H9 (cell line): ENCODE measurements around the gene ITK. TPM values are rescaled to one million over a fixed set of nuclear protein-coding genes. Genes with fewer than 3 reads are reported as not detected.

ENCODE experiments used
- DNase-seq: peaks from one replicate; pipeline ENCODE4 v3.0.0-alpha.2; 2017
- H2AFZ ChIP-seq: one replicate; pipeline ENCODE4 v1.6.1; 2013; ENCODE audit warnings: mild to moderate bottlenecking, low read length, control low read depth, moderate library complexity
- H2AK5ac ChIP-seq: 2 replicates; pipeline ENCODE4 v1.6.1; 2013; ENCODE audit warnings: low read length, control low read depth, mixed read lengths; ENCODE audit not compliant: insufficient read length
- H2BK120ac ChIP-seq: one replicate; pipeline ENCODE4 v1.6.1; 2013; ENCODE audit warnings: low read depth, mild to moderate bottlenecking, low read length, control low read depth, inconsistent platforms; ENCODE audit not compliant: poor library complexity, severe bottlenecking
- H2BK12ac ChIP-seq: 2 replicates; pipeline ENCODE4 v1.6.1; 2013; ENCODE audit warnings: low read length, control low read depth, mixed read lengths, low read depth; ENCODE audit not compliant: insufficient read length
- H2BK15ac ChIP-seq: 2 replicates; pipeline ENCODE4 v1.6.1; 2013; ENCODE audit warnings: low read depth, low read length, control low read depth
- H2BK20ac ChIP-seq: one replicate; pipeline ENCODE4 v1.6.1; 2013; ENCODE audit warnings: low read depth, mild to moderate bottlenecking, low read length, control low read depth, inconsistent platforms; ENCODE audit not compliant: poor library complexity, severe bottlenecking
- H2BK5ac ChIP-seq: 2 replicates; pipeline ENCODE4 v1.6.1; 2013; ENCODE audit warnings: low read length, control low read depth, mixed read lengths; ENCODE audit not compliant: insufficient read length
- H3K14ac ChIP-seq: 2 replicates; pipeline ENCODE4 v1.6.1; 2013; ENCODE audit warnings: low read length, control low read depth; ENCODE audit not compliant: insufficient read depth
- H3K18ac ChIP-seq: 2 replicates; pipeline ENCODE4 v1.6.1; 2013; ENCODE audit warnings: low read depth, mild to moderate bottlenecking, mixed read lengths, low read length, control low read depth; ENCODE audit not compliant: insufficient read length
- H3K23ac ChIP-seq: 2 replicates; pipeline ENCODE4 v1.6.1; 2013; ENCODE audit warnings: low read length, control low read depth, mixed read lengths, low read depth; ENCODE audit not compliant: insufficient read length
- H3K23me2 ChIP-seq: 2 replicates; pipeline ENCODE4 v1.6.1; 2013; ENCODE audit warnings: low read depth, mild to moderate bottlenecking, mixed read lengths, low read length, control low read depth; ENCODE audit not compliant: insufficient read length, poor library complexity, severe bottlenecking
- H3K27ac ChIP-seq: 2 replicates; pipeline ENCODE4 v1.5.1; 2013; ENCODE audit warnings: low read length, control low read depth, mixed read lengths, low read depth; ENCODE audit not compliant: insufficient read length
- H3K27me3 ChIP-seq: 2 replicates; pipeline ENCODE4 v1.6.1; 2013; ENCODE audit warnings: low read length, control low read depth, inconsistent platforms; ENCODE audit not compliant: insufficient read depth
- H3K4ac ChIP-seq: 2 replicates; pipeline ENCODE4 v1.6.1; 2013; ENCODE audit warnings: low read depth, mild to moderate bottlenecking, control low read depth, inconsistent platforms, low read length, moderate library complexity
- H3K4me1 ChIP-seq: 2 replicates; pipeline ENCODE4 v1.6.1; 2013; ENCODE audit warnings: low read length, control low read depth, inconsistent platforms; ENCODE audit not compliant: insufficient read depth
- H3K4me2 ChIP-seq: 2 replicates; pipeline ENCODE4 v1.6.1; 2013; ENCODE audit warnings: low read length, control low read depth, mixed read lengths; ENCODE audit not compliant: insufficient read length, insufficient read depth
- H3K56ac ChIP-seq: 2 replicates; pipeline ENCODE4 v1.6.1; 2013; ENCODE audit warnings: low read depth, mild to moderate bottlenecking, mixed read lengths, low read length, control low read depth; ENCODE audit not compliant: insufficient read length
- H3K79me1 ChIP-seq: 2 replicates; pipeline ENCODE4 v1.6.1; 2013; ENCODE audit warnings: low read depth, mild to moderate bottlenecking, moderate library complexity, low read length, control low read depth, inconsistent platforms; ENCODE audit not compliant: insufficient read depth, poor library complexity, severe bottlenecking
- H3K79me2 ChIP-seq: 2 replicates; pipeline ENCODE4 v1.6.1; 2013; ENCODE audit warnings: low read length, control low read depth, inconsistent platforms; ENCODE audit not compliant: insufficient read depth
- H3K9ac ChIP-seq: 2 replicates; pipeline ENCODE4 v1.6.1; 2013; ENCODE audit warnings: low read length, control low read depth, mixed read lengths; ENCODE audit not compliant: insufficient read length; ENCODE audit errors: extremely low read depth
- H3K9me3 ChIP-seq: one replicate; pipeline ENCODE4 v1.6.1; 2013; ENCODE audit warnings: low read depth, low read length, inconsistent platforms; ENCODE audit not compliant: control insufficient read depth
- H3T11ph ChIP-seq: one replicate; pipeline ENCODE4 v1.6.1; 2013; ENCODE audit warnings: mild to moderate bottlenecking, low read length, control low read depth, inconsistent platforms
- H4K20me1 ChIP-seq: one replicate; pipeline ENCODE4 v1.6.1; 2013; ENCODE audit not compliant: control insufficient read depth, insufficient read length, insufficient read depth
- H4K5ac ChIP-seq: 2 replicates; pipeline ENCODE4 v1.6.1; 2013; ENCODE audit warnings: low read depth, mild to moderate bottlenecking, mixed read lengths, low read length, control low read depth; ENCODE audit not compliant: insufficient read length
- H4K8ac ChIP-seq: replicated peaks from 2 replicates; pipeline ENCODE4 v1.6.1; 2013; ENCODE audit warnings: low read length, control low read depth, mixed read lengths, low read depth; ENCODE audit not compliant: insufficient read length
- H4K91ac ChIP-seq: 2 replicates; pipeline ENCODE4 v1.6.1; 2013; ENCODE audit warnings: low read depth, mild to moderate bottlenecking, moderate library complexity, mixed read lengths, low read length, control low read depth; ENCODE audit not compliant: insufficient read length
- H3K27ac Mint-ChIP-seq, 3 experiments: 2 replicates in 2 of 3; 3 replicates in 1 of 3; pipeline ENCODE4 v1.8.0; 2020 to 2021; ENCODE audit warnings: mixed read lengths in 3 of 3, mild to moderate bottlenecking in 1 of 3, moderate library complexity in 1 of 3
- H3K27me3 Mint-ChIP-seq: 2 replicates; pipeline ENCODE4 v1.8.0; 2021; ENCODE audit warnings: low read depth, mild to moderate bottlenecking, moderate library complexity, mixed read lengths
- H3K36me3 Mint-ChIP-seq, 3 experiments: 2 replicates in 2 of 3; 3 replicates in 1 of 3; pipeline ENCODE4 v1.8.0; 2020 to 2021; ENCODE audit warnings: low read depth in 3 of 3, mixed read lengths in 3 of 3; ENCODE audit not compliant: insufficient read depth in 1 of 3
- H3K4me1 Mint-ChIP-seq, 2 experiments: 2 replicates each; pipeline ENCODE4 v1.8.0; 2020; ENCODE audit warnings: mixed read lengths in 2 of 2
- H3K4me3 Mint-ChIP-seq, 2 experiments: 2 replicates in 1 of 2; 3 replicates in 1 of 2; pipeline ENCODE4 v1.8.0; 2020 to 2021; ENCODE audit warnings: mild to moderate bottlenecking in 2 of 2, mixed read lengths in 2 of 2, moderate library complexity in 1 of 2
- H3K9me3 Mint-ChIP-seq, 2 experiments: 2 replicates in 1 of 2; 3 replicates in 1 of 2; pipeline ENCODE4 v1.8.0; 2020; ENCODE audit warnings: mild to moderate bottlenecking in 2 of 2, mixed read lengths in 2 of 2, moderate library complexity in 1 of 2
- CTCF ChIP-seq: fragments of 200-600 bp; sonication (generic); conservative IDR thresholded peaks from 3 replicates; pipeline ENCODE4 v1.8.0; 2021; ENCODE audit warnings: antibody characterized with exemption, mild to moderate bottlenecking
- WGBS: extraction: QIAGEN DNeasy Blood & Tissue Kit; methylation state at CpG from one replicate; pipeline ENCODE4 v1.1.7; 2013; ENCODE audit warnings: missing lambda C conversion rate, low lambda C conversion rate, mixed read lengths; ENCODE audit not compliant: insufficient read length; ENCODE audit errors: extremely low coverage; 5-methylcytosine and 5-hydroxymethylcytosine counted together
- total RNA-seq: library from RNA; stranded (reverse); gene quantifications from 2 replicates; pipeline ENCODE4 v1.2.1, GENCODE V29; 2021

The ITK gene
- total RNA-seq, 1 experiment from 2014 or later = 0.22 TPM

- H3K14ac ChIP-seq = no peak overlapping the region
- Mint-ChIP-seq H3K4me1 (no peaks in the 10 kb centered on the region; a peak in 1 of 4 replicates), H3K36me3 (no peaks in the 10 kb centered on the region; a peak in 1 of 7 replicates), H3K27me3 (peaks cover 96% of the 10 kb centered on the region), H3K27ac (no peak overlapping the region), H3K9me3 (no peaks in the 10 kb centered on the region; a peak in 1 of 5 replicates), H3K4me3 (no peak overlapping the region)
- H3K56ac ChIP-seq = no peak overlapping the region
- H3K4me2 ChIP-seq = no peak overlapping the region
- H4K20me1 ChIP-seq = no peaks in the 10 kb centered on the region
- H3K23me2 ChIP-seq = no peaks in the 10 kb centered on the region
- H3K9ac ChIP-seq = no peak overlapping the region
- no peak overlapping the region for H2BK12ac ChIP-seq
- H4K8ac ChIP-seq = no peak overlapping the region
- no peak overlapping the region for H2AK5ac ChIP-seq
- no peaks in the 10 kb centered on the region for H3K4me1 ChIP-seq
- H2AFZ ChIP-seq = no peak overlapping the region
- H3K18ac ChIP-seq = no peak overlapping the region
- no peak overlapping the region for H2BK5ac ChIP-seq
- no peaks in the 10 kb centered on the region for H3K79me2 ChIP-seq
- TF ChIP-seq CTCF = no peak
- no peaks in the 10 kb centered on the region for H3K9me3 ChIP-seq
- no peak overlapping the region for H3K27ac ChIP-seq
- H2BK20ac ChIP-seq = no peak overlapping the region
- H2BK120ac ChIP-seq = no peak overlapping the region
- H3K79me1 ChIP-seq = no peaks in the 10 kb centered on the region
- no peak for DNase-seq
- no peak overlapping the region for H3K23ac ChIP-seq
- no peak overlapping the region for H3T11ph ChIP-seq
- no peak overlapping the region for H4K91ac ChIP-seq
- H3K4ac ChIP-seq = no peak overlapping the region
- peaks cover 5% of the 10 kb centered on the region; the same call in 1 of the 2 replicates for H3K27me3 ChIP-seq
- H4K5ac ChIP-seq = no peak overlapping the region
- H2BK15ac ChIP-seq = no peak overlapping the region
- WGBS = no CpG with 5 or more reads among the region's 12 CpGs
Observed at GRCh38 chr5:157186309-157187045, 5.8 kb downstream of the ITK start.
